ENCODE data around the gene ULK4.

DNA sequence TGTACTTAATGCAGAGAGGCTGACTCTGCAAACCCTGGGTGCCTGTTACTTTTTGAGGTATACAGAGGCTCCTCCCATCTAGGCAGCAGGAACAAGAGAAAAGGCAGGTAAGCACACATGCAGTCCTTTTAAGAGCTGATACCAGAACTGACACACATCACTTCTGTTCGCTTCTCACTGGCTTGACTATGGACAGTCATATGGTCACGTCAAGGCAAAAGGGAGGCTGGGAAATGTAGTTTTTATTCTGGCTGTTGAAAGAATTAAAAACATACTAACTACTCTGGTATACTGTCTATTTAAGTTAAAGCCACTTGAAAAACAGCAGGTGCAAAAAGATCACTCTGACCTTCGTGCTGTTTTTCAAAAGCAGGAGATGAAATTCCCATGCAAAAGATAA is 544.3 kb downstream of the ULK4 start:
- TF ChIP-seq CTCF (IDR thresholded peaks at IDR 0.05; ENCODE audit: poor library complexity, severe bottlenecking) (no peak), TAF1 (IDR thresholded peaks at IDR 0.05; ENCODE audit: low read depth) (no peak), EZH2 (IDR thresholded peaks at IDR 0.05; ENCODE audit: borderline replicate concordance, insufficient read depth, low read length, poor library complexity, severe bottlenecking) (no peak)

Data from neural cell (in vitro differentiated cells).